ENCODE results near the gene ARSI. TPM values are rescaled to one million over a fixed set of nuclear protein-coding genes. Genes with fewer than 3 reads are reported as not detected.

Gene ARSI
- polyA plus RNA-seq, 1 of the 3 experiments (the other 2 are of a cell fraction), result 0.20 TPM

GRCh38 chr5:150254363-150254762 is 48.3 kb downstream of the ARSI start:
- Histone ChIP-seq H3K9me2 (no peaks in the 10 kb centered on the region), H3K27me3 (ENCODE audit: insufficient read depth) (no peaks in the 10 kb centered on the region), H3F3A (replicated peaks; ENCODE audit: insufficient read depth) (no peaks in the 10 kb centered on the region), H3K4me3 (ENCODE audit: low read depth in 2 of 2, low read length in 1 of 2) (no peak overlapping the region), H3K4me2 (no peak overlapping the region), H2AFZ (ENCODE audit: low read depth) (no peak overlapping the region), H3K9ac (no peak overlapping the region), H3K9me3 (no peaks in the 10 kb centered on the region), H4K20me1 (ENCODE audit: insufficient read depth) (no peaks in the 10 kb centered on the region), H3K27ac (ENCODE audit: low read depth in 2 of 2, low read length in 1 of 2) (no peak overlapping the region), H3K79me2 (ENCODE audit: insufficient read depth) (no peaks in the 10 kb centered on the region), H3K36me3 (replicated peaks in 1 of 2; ENCODE audit: control insufficient read depth in 1 of 2, insufficient read depth in 2 of 2, low read length in 1 of 2) (no peaks in the 10 kb centered on the region), H3K4me1 (ENCODE audit: control insufficient read depth in 1 of 2, insufficient read depth in 2 of 2, low read depth in 1 of 2, low read length in 1 of 2) (peaks cover 0 to 17% of the 10 kb centered on the region in 2 experiments; a peak in 1 of 4 replicates)
- 72% methylated on average over 7 of the region's 7 CpGs for WGBS (ENCODE audit: low lambda C conversion rate)
- ChIA-PET CTCF (interaction anchor here (0.7 to 1.4 kb wide), 4 partner anchors 16 to 27 kb away, joined by 3 to 6 read pairs (median 4); no protein-coding TSS in a partner anchor), POLR2A (no interaction called here)
- TF ChIP-seq TAF1 (IDR thresholded peaks at IDR 0.05; ENCODE audit: borderline replicate concordance, low read depth, low read length), result no peak
- TF ChIP-seq NRF1 (IDR thresholded peaks at IDR 0.05; ENCODE audit: low read depth, low read length), result no peak
- TF ChIP-seq EZH2phosphoT487 (IDR thresholded peaks at IDR 0.05; ENCODE audit: borderline replicate concordance, low read depth), result no peak
- TF ChIP-seq MEF2A (IDR thresholded peaks at IDR 0.05; ENCODE audit: borderline replicate concordance, low read depth), result no peak
- TF ChIP-seq PBX3 (IDR thresholded peaks at IDR 0.05), result no peak
- TF ChIP-seq NFIC (IDR thresholded peaks at IDR 0.05; ENCODE audit: borderline replicate concordance), result no peak
- TF ChIP-seq MAX (IDR thresholded peaks at IDR 0.05; ENCODE audit: low read depth), result no peak
- TF ChIP-seq TCF12 (IDR thresholded peaks at IDR 0.05), result no peak
- TF ChIP-seq RFX5 (IDR thresholded peaks at IDR 0.05; ENCODE audit: low read length), result no peak
- TF ChIP-seq RXRA (IDR thresholded peaks at IDR 0.05; ENCODE audit: borderline replicate concordance, low read depth), result no peak
- no peak for DNase-seq

DNA sequence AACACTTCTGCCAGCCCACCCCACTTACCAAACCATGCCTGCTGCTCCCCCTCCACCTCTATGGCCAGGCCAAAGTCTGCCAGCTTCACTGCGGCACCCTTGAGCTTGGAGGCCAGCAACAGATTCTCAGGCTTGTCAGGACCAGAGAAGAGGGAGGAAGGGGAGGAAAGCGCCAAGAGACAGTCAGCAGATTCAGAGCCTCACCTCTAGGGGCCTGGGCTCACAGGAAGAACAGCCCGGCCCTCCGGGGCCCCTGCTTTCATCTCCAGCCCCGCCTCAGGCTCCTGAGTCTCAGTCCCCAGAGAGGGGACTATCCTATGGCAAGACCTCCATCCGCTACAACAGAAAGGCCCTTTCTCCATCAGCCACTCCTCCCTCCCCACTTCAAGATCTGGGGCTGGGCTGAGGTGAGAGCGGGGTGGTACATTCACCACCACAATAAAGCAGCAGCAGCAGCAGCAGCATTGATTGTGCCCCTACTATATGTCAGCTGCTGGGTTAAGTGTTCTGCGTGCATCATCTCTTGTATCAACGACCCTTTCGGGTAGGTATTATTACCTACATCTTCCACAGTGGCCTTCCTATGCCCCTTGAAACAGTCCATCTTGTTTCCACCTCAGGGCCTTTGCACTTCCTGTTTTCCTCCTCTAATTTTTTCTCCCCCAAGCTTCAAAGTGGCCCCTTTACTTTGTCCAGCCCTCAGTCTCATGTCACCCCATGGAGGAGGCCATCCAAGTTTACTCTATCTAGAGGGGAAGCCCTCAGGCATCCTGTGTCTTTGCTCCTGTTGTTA is 49.1 kb downstream of the ARSI start:
- Histone ChIP-seq H3K27ac (ENCODE audit: low read depth in 2 of 2, low read length in 1 of 2) (no peak overlapping the region), H4K20me1 (ENCODE audit: insufficient read depth) (no peaks in the 10 kb centered on the region), H3F3A (replicated peaks; ENCODE audit: insufficient read depth) (no peaks in the 10 kb centered on the region), H2AFZ (ENCODE audit: low read depth) (no peak overlapping the region), H3K36me3 (replicated peaks in 1 of 2; ENCODE audit: control insufficient read depth in 1 of 2, insufficient read depth in 2 of 2, low read length in 1 of 2) (no peaks in the 10 kb centered on the region), H3K4me3 (ENCODE audit: low read depth in 2 of 2, low read length in 1 of 2) (no peak overlapping the region), H3K9me2 (no peaks in the 10 kb centered on the region), H3K27me3 (ENCODE audit: insufficient read depth) (no peaks in the 10 kb centered on the region), H3K79me2 (ENCODE audit: insufficient read depth) (no peaks in the 10 kb centered on the region), H3K4me2 (no peak overlapping the region), H3K9me3 (no peaks in the 10 kb centered on the region), H3K4me1 (ENCODE audit: control insufficient read depth in 1 of 2, insufficient read depth in 2 of 2, low read depth in 1 of 2, low read length in 1 of 2) (peaks cover 0 to 17% of the 10 kb centered on the region in 2 experiments; a peak in 1 of 4 replicates), H3K9ac (no peak overlapping the region)
- 87% methylated on average over 10 of the region's 10 CpGs for WGBS (ENCODE audit: low lambda C conversion rate)
- CTCF ChIA-PET, result interaction anchor here (1.0 to 1.4 kb wide), 2 partner anchors 19 to 35 kb away, joined by 4 to 6 read pairs; no protein-coding TSS in a partner anchor
- DNase-seq, result no peak
- POLR2A ChIA-PET, result no interaction called here
- no peak for TF ChIP-seq POLR2AphosphoS5 (IDR thresholded peaks at IDR 0.05; ENCODE audit: low read depth, low read length)
- no peak for TF ChIP-seq NFIC (IDR thresholded peaks at IDR 0.05; ENCODE audit: borderline replicate concordance)
- TF ChIP-seq MXI1 (IDR thresholded peaks at IDR 0.05; ENCODE audit: low read depth, low read length), result no peak
- no peak for TF ChIP-seq FOXJ3 (CRISPR knock-in tag; IDR thresholded peaks at IDR 0.05)
- no peak for TF ChIP-seq SIN3A (IDR thresholded peaks at IDR 0.05; ENCODE audit: borderline replicate concordance, low read depth, low read length)
- TF ChIP-seq FOXM1 (IDR thresholded peaks at IDR 0.05; ENCODE audit: low read depth), result no peak
- TF ChIP-seq EP300 (IDR thresholded peaks at IDR 0.05; ENCODE audit: borderline replicate concordance in 1 of 2, low read depth in 1 of 2, low read length in 1 of 2), result no peak
- TF ChIP-seq RCOR1 (IDR thresholded peaks at IDR 0.05; ENCODE audit: low read length), result no peak
- TF ChIP-seq, protein P1, sequence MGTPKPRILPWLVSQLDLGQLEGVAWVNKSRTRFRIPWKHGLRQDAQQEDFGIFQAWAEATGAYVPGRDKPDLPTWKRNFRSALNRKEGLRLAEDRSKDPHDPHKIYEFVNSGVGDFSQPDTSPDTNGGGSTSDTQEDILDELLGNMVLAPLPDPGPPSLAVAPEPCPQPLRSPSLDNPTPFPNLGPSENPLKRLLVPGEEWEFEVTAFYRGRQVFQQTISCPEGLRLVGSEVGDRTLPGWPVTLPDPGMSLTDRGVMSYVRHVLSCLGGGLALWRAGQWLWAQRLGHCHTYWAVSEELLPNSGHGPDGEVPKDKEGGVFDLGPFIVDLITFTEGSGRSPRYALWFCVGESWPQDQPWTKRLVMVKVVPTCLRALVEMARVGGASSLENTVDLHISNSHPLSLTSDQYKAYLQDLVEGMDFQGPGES (IDR thresholded peaks at IDR 0.05; ENCODE audit: low read depth, low read length), result no peak
- no peak for TF ChIP-seq ELF1 (IDR thresholded peaks at IDR 0.05)
- TF ChIP-seq, protein P2, sequence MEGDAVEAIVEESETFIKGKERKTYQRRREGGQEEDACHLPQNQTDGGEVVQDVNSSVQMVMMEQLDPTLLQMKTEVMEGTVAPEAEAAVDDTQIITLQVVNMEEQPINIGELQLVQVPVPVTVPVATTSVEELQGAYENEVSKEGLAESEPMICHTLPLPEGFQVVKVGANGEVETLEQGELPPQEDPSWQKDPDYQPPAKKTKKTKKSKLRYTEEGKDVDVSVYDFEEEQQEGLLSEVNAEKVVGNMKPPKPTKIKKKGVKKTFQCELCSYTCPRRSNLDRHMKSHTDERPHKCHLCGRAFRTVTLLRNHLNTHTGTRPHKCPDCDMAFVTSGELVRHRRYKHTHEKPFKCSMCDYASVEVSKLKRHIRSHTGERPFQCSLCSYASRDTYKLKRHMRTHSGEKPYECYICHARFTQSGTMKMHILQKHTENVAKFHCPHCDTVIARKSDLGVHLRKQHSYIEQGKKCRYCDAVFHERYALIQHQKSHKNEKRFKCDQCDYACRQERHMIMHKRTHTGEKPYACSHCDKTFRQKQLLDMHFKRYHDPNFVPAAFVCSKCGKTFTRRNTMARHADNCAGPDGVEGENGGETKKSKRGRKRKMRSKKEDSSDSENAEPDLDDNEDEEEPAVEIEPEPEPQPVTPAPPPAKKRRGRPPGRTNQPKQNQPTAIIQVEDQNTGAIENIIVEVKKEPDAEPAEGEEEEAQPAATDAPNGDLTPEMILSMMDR (IDR thresholded peaks at IDR 0.05), result no peak
- TF ChIP-seq RAD21 (IDR thresholded peaks at IDR 0.05; ENCODE audit: low read length), result no peak
- no peak for TF ChIP-seq FOSL2 (IDR thresholded peaks at IDR 0.05; ENCODE audit: borderline replicate concordance, low read depth)
- TF ChIP-seq RFX5 (IDR thresholded peaks at IDR 0.05; ENCODE audit: low read length), result no peak
- TF ChIP-seq, protein P3, sequence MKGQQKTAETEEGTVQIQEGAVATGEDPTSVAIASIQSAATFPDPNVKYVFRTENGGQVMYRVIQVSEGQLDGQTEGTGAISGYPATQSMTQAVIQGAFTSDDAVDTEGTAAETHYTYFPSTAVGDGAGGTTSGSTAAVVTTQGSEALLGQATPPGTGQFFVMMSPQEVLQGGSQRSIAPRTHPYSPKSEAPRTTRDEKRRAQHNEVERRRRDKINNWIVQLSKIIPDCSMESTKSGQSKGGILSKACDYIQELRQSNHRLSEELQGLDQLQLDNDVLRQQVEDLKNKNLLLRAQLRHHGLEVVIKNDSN (IDR thresholded peaks at IDR 0.05; ENCODE audit: borderline replicate concordance, low read depth), result no peak
- no peak for TF ChIP-seq NRF1 (IDR thresholded peaks at IDR 0.05; ENCODE audit: low read depth, low read length)
- TF ChIP-seq EZH2phosphoT487 (IDR thresholded peaks at IDR 0.05; ENCODE audit: borderline replicate concordance, low read depth), result no peak
- no peak for TF ChIP-seq MEF2A (IDR thresholded peaks at IDR 0.05; ENCODE audit: borderline replicate concordance, low read depth)
